SW480 (cell line): Measurements from ENCODE around the gene DPP10.
"Not testable (repeated sequence)": the region's sequence is repeated elsewhere in the genome, so short reads cannot be mapped to it uniquely, and the experiment has no call there.

ENCODE experiments used
- DNase-seq: peaks from one replicate; pipeline ENCODE4 v3.0.0-alpha.2; 2016; ENCODE audit warnings: low spot score

The DPP10 gene

GRCh38 chr2:114724454-114724853 is 282.0 kb downstream of the DPP10 start:
- no peak for DNase-seq

DNA sequence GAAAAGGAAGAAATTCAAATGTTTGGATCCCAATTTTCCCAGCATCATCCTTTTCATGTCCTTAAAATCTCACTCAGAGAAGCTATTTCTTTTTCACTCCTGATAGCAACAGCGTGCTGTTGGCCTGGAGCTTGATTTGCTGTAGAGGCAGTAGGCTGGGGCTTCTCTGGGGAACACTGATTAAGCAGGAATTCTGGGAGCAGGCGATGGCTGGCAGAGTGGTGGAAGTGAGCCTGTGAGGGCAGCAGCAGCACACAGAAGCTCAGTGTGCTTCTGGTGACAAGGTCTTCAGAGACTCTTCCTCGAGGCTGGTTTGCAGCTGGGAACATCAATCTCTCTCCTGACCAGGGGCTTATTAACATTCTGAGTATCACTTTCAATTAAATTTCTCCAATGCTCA is 284.6 kb downstream of the DPP10 start:
- DNase-seq, result no peak

DNA sequence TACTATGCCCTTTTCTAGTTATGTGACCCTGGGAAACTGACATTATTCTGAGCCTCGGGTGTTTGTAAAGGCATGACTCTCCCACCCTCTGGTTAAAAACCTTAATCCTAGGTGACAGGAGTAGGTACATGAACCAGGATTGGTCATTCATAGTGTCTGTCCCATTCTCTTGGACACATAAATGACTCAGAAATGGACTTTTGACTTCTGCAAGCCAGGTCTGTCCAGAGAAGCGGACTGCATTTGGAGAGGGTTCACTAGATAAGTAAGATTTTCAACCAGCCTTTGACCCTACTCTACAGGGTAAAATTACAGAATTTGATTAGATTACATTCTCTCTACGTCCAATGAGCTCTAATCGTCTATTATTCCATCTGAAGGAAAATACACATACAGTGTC is 285.9 kb downstream of the DPP10 start:
- DNase-seq, result no peak

DNA sequence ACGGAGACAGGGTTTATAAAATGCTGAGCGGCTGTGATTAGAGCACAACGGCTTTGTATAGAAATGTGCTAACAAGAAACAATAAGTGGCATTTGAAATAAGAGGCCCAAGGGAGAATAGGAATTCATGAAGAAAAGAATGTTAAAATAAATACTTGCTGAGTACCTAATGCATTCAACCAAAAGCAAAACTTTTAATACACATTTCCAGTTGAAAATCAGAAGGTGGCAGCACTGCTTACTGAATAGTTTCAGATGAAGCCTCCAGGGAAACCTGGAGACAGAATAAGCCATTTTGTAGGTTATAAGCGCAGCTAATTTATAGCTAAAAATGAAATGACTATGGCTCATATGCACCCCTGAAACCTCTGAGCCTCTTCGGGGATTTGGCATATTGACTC is 286.6 kb downstream of the DPP10 start:
- DNase-seq, result peak; percentile 24

GRCh38 chr2:114735126-114735525 is 292.7 kb downstream of the DPP10 start:
- no peak for DNase-seq

DNA sequence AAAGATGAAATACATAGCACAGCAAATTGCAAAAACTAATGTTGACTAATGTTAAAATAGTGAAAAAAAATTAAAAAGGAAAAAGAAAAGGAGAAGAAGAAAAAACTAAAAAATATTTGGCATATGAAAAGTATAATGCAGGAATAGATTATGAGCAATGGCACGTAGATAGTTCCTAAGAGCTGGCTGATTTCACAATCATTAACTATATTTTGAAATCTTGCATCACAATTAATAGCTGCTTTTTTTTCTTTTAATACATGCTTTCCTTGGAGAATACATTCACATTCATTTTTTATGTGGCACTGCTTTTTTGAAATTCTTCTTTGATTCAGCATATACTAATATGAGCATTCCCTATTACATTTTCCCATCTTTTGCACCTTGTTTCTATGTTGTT is 299.8 kb downstream of the DPP10 start:
- no peak for DNase-seq

DNA sequence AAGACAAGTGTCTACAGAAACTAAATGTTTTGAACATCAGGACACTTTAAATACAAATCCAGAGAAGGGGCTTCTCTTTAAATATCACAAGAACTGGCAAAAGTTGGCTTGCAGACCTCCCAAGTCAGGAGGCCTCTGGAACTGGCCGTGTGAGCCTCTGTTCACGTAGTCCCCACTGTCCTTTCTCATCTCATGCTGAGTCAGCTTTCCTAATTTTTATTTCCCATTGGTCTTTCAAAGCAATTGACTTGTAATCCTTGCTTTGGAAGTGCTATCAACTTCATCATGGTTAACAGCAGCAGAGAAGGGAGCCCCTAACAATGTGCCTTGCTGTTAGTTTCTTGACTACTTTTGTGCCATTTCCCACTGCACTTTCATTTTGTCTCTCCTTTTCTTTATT is 303.3 kb downstream of the DPP10 start:
- DNase-seq, result no peak

DNA sequence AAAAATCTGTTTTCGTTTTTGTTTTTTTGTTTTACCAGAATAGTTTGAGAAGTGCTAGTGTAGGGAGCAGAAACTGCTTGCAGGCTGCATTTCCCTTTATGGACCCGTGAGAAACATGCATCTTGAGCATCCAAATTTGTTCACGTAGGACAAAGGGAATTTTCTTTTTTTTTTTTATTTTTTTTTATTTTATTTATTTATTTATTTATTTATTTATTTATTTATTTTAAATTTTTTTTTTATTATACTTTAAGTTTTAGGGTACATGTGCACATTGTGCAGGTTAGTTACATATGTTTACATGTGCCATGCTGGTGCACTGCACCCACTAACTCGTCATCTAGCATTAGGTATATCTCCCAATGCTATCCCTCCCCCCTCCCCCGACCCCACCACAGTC is 305.7 kb downstream of the DPP10 start:
- not testable (repeated sequence) for DNase-seq

GRCh38 chr2:114752425-114752824 is 310.0 kb downstream of the DPP10 start:
- DNase-seq, result no peak

DNA sequence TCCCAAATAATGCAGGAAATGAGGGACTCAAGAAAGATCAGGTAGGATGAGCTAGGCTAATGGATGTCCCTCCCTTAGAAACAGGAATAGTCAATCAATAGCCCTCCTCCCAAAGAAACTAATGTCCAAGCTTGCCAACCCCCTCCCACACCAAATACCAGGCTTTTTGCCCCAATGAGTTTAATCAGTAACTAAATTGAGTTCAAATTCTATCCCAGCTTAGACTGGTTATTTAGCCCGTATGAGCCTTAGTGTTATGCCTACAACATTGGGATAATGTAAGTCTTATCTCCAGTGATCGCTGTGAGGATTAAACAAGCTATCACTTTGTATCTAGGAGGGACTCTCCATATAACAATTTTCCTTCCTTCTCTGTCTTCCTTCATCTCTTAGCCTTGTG is 310.7 kb downstream of the DPP10 start:
- DNase-seq, result no peak

GRCh38 chr2:114754907-114755563 is 312.6 kb downstream of the DPP10 start:
- DNase-seq, result no peak

- DNase-seq, result no peak
Measured at GRCh38 chr2:114762376-114762775, 319.9 kb downstream of the DPP10 start.

- no peak for DNase-seq
Measured at GRCh38 chr2:114762986-114763385, 320.5 kb downstream of the DPP10 start.

- DNase-seq, result no peak
Measured at GRCh38 chr2:114769110-114769509, 326.7 kb downstream of the DPP10 start.

- DNase-seq, result no peak
Measured at GRCh38 chr2:114769991-114770390, 327.6 kb downstream of the DPP10 start.

DNA sequence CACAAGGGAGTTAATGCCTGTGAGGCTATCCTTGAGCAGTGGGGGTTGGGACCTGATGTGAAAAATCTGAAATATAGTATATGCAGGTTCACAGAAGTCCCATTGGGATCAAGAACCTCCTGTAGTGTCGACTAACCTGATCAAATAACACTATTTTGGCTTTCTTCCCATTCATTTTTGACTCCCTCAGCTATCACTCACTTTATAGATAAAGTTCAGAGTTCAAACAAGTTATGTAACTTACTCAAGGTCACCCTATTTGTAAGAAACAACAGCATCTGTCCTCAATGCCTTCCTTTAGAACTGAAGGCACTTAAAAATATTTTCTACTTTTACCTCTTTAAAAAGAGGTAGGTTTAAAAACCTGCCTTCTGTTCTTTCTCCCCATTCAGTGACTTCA is 341.6 kb downstream of the DPP10 start:
- DNase-seq, result no peak

DNA sequence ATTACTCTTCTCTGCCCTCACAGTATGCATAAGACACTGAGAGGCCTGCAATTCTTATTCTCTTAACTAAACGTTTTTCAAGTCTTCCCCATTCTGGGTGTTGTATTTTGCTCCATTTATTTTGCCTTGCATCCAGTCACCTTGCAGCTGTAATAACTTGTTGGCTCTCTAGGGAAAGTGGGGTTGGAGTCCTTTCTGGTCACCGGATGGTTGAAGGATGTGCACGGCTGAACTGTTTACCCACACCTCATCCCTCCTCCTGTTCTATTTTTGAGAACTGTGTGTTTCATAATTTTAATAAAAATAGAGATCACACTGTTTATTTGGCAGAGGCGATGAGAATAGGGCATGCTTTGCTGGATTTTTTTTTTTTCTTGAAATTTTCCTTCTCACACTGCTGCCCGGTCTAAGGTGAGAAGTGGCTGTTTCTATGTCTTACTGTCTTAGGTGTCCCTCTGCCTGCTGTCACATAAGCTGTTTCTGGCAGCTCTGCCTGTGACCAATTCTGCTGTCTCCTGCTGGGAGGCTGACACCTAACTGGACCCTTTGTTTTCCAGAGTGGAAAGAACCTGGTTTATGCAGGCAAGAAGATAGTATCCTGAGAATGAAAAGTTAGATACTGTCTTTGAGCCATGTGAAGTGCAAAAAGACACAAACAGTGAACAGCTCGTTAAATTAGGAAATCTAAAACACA is 342.6 kb downstream of the DPP10 start:
- no peak for DNase-seq

GRCh38 chr2:114786901-114787300 is 344.5 kb downstream of the DPP10 start:
- no peak for DNase-seq

DNA sequence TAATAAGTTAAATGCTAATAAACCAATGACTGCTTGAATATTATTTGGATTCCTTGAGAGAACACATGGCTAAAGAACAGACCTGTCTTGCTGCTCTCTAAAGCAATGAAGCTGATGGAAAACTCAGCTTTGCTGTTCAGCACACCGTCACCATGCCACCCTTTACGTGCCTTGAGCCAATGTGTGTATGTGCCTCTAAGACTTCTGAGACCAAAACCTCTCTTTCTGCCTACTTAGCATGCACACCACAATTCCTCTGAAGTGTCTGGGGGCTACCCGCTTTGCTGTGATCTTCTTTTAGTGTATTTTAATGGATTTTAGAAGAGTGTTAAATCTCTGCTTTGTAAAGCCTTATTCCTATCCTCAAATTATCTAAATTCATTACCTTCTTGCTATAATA is 345.0 kb downstream of the DPP10 start:
- no peak for DNase-seq

- DNase-seq, result no peak
Measured at GRCh38 chr2:114789989-114790388, 347.5 kb downstream of the DPP10 start.

DNA sequence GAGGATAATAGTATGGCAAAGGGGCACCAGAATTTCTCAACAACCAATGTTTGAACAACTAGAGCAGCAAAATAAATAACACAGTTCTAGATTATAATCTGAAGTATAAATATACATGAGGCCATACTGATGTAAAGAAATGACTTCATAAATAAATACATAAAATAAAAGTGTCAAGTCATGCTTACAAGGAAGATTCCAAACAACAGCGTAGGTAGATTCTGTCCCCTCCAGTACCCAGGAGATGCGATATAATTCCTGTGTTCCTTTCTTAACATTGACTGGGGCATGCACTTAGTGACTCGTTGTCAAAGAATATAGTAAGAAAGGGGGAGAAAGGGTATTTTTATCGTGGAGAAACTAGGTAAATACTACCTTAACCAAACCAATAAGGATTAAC is 355.1 kb downstream of the DPP10 start:
- DNase-seq, result no peak

- DNase-seq, result no peak
Measured at GRCh38 chr2:114797942-114798341, 355.5 kb downstream of the DPP10 start.

DNA sequence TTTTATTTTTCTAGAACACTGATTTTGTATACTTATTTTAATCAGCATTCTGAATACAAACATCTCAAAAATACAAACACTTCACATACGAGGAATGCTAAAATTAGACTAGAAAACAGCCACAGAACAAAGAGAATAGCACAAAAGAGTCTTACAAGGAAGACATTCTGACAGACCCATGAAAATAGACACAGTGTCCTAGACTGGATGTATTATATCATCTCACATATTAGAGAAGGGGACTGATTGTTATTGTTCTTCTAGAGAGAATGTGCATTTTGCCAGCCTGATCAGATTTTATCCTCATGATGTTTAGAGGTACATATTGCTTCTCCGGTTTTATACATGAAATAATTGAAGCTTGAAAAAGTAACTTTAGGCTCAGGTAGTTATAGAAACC is 357.9 kb downstream of the DPP10 start:
- DNase-seq, result no peak

- DNase-seq, result no peak
Measured at GRCh38 chr2:114805195-114805594, 362.8 kb downstream of the DPP10 start.
